Embryonic facial prominence (tissue), 1 donor: ENCODE data around the gene RAPGEF2.

Experiments
- DNase-seq: peaks from one replicate; pipeline ENCODE4 v3.0.0-alpha.2; 2016; ENCODE audit errors: extremely low spot score

RAPGEF2 gene

GRCh38 chr4:159134429-159134828 lies 31.6 kb downstream of the RAPGEF2 start:
- DNase-seq, result no peak

DNA sequence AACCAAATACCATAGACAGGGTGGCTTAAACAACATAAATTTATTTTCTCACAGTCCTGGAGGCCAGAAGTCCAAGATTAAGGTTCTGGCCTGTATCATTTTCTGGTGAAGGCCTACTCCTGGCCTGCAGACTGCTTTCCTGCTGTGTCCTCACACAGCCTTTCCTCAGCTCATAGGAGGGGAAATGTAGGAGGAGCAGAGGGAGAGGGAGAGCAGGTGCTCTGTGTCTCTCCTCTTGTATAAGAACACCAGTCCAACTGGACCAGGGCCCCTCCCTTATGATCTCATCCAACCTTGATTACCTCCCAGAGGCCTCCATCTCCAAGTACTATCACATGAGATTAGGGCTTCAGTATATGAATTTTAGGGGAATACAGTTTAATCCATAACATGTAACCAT lies 34.3 kb downstream of the RAPGEF2 start:
- no peak for DNase-seq

GRCh38 chr4:159138436-159138835 lies 35.6 kb downstream of the RAPGEF2 start:
- no peak for DNase-seq

DNA sequence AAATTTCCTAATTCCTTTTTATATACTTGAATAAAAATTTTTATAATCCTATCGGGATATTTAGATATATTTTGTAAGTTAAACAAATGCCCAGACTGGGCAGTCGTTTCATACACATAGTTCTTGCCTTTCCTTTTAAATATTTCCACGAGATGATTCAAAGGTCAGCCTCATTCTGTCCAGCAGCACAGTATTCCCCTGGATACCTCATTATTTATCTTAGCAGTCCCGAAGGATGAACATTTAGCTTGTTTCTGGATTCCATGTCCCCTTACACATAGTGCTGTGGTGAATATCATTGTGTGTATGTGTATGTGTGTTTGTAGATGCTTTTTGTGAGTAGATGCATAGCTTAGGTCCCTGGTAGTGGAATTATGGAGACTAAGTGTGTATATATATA lies 38.3 kb downstream of the RAPGEF2 start:
- DNase-seq, result no peak

- DNase-seq, result no peak
Observed at GRCh38 chr4:159142241-159142640, 39.4 kb downstream of the RAPGEF2 start.

- no peak for DNase-seq
Observed at GRCh38 chr4:159142681-159143384, 40.0 kb downstream of the RAPGEF2 start.

GRCh38 chr4:159143687-159144086 lies 40.8 kb downstream of the RAPGEF2 start:
- no peak for DNase-seq

DNA sequence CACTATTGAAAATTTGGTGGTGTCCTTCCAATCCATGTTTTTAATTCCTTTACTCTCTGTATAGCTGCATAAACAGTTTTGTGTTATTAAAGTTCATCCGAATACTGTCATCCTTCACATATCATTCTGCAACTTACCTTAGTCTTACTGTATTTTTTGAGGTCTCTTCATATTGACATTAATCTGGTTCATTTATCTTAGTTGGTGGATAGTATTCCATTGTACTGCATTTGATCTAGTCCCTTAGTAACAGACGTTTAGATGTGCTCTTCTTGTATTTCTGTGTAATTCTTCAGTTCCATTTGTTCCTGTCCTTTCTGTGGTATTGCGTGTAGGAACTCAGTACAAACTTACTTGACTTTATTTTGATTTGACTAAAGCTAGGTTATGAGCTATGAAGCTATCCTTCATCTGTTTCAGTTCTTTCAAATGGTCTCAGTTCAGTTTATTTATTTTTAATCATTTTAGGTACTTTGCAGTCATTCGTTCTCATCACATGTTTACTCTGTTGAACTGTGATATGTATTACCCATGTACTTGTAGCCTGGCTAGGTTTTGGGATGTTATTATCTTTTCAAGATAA lies 41.3 kb downstream of the RAPGEF2 start:
- DNase-seq, result no peak

- DNase-seq, result no peak
Observed at GRCh38 chr4:159145318-159145991, 42.6 kb downstream of the RAPGEF2 start.

DNA sequence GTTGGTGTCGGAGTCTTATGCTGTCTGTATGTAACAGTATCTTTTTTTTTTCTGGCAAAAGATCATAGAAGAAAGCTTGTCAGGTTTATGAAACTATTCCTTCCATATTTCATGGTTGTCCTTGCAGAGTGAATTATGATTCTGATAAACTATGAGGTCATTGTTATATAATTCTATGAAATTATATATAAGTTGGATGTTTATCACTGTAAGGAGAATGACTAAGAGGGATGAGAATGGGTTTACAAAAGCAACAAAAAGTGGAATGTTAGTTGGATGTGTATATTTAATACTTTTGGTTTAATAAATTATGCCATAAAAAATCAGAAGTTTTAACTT lies 43.1 kb downstream of the RAPGEF2 start:
- no peak for DNase-seq

- DNase-seq, result no peak
Observed at GRCh38 chr4:159146488-159146887, 43.6 kb downstream of the RAPGEF2 start.

- no peak for DNase-seq
Observed at GRCh38 chr4:159148441-159148840, 45.6 kb downstream of the RAPGEF2 start.

DNA sequence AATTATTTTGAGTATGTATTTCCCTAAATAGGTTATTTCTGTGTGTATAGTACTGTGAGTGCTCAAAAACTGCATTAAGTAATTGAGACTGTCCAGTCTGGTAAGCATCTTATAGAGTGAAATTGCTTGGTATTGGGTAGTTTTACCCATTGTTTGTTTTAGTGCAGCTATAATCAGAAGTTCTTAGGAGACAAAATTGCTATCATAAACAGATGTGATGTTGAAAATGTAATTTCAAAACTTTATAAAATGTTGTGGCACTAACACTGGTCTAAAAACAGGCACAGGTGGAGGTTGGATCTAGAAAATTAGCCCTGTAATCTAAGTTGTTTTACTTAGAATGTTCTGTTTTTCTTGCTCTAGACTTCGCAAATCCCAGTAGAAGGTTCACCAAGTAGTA lies 46.8 kb downstream of the RAPGEF2 start:
- no peak for DNase-seq

- no peak for DNase-seq
Observed at GRCh38 chr4:159150396-159150795, 47.5 kb downstream of the RAPGEF2 start.

- no peak for DNase-seq
Observed at GRCh38 chr4:159150821-159151390, 48.0 kb downstream of the RAPGEF2 start.

GRCh38 chr4:159151689-159152088 lies 48.8 kb downstream of the RAPGEF2 start:
- DNase-seq, result no peak

GRCh38 chr4:159152181-159152580 lies 49.3 kb downstream of the RAPGEF2 start:
- no peak for DNase-seq

DNA sequence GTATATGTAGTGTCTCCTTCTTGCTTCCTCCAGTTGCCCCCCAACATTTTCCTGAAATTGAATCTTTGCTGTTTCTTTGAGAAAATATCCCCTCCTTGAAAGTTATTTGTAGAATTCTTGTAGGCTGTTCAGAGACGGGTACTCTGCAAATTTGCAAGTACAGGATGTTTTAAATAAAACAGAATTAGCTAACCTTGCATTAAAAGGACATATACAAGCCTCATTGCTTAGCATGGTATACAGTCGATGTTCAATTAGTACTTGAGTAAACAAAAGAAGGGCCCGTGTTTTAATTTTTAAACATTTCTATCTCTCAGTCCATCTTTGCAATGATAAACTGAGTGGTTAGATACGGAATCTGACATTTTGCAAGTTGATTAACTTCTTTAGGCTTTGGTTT lies 50.8 kb downstream of the RAPGEF2 start:
- no peak for DNase-seq

DNA sequence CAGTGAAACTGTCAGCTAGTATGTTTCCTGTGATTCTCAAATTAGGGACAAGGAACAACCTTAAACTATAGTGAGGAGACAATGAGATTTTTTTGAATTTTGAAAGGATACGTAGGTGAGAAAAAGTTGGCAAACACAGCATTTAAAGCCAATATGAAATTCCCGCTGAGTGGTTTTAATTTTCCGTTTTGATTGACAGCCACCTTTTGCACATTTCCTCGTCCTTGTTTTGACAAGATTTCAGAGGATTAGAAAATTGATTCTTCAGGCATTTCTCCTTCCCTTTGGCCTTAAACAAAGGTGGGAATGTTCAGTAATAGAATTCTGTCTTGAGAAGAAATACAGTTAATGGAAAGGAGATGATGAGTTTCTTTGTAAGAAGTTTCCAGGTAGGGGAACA lies 52.2 kb downstream of the RAPGEF2 start:
- DNase-seq, result no peak

GRCh38 chr4:159158083-159158617 lies 55.3 kb downstream of the RAPGEF2 start:
- DNase-seq, result no peak

GRCh38 chr4:159158985-159159384 lies 56.1 kb downstream of the RAPGEF2 start:
- DNase-seq, result no peak

GRCh38 chr4:159159611-159160010 lies 56.7 kb downstream of the RAPGEF2 start:
- no peak for DNase-seq

- DNase-seq, result no peak
Observed at GRCh38 chr4:159160242-159160641, 57.4 kb downstream of the RAPGEF2 start.
